Stimulated activated CD4-positive, alpha-beta T cell treated with anti-CD3 and anti-CD28 coated beads, Interleukin-1b, Interleukin-23, amount 100 ng/mL, for 48 hours (primary cell): Measurements from ENCODE around the gene NYNRIN.
"Not testable (repeated sequence)": the region's sequence is repeated elsewhere in the genome, so short reads cannot be mapped to it uniquely, and the experiment has no call there.

Source experiments
- DNase-seq: peaks from one replicate; pipeline ENCODE4 v3.0.0-alpha.2; 2020

NYNRIN gene

GRCh38 chr14:24434676-24435075 lies 35.9 kb downstream of the NYNRIN start:
- no peak for DNase-seq

- no peak for DNase-seq
Measured at GRCh38 chr14:24435192-24435810, 36.5 kb downstream of the NYNRIN start.

GRCh38 chr14:24435998-24436354 lies 37.2 kb downstream of the NYNRIN start:
- DNase-seq = no peak

GRCh38 chr14:24436355-24437019 lies 37.7 kb downstream of the NYNRIN start:
- peak; percentile 25 for DNase-seq

GRCh38 chr14:24437020-24437735 lies 38.4 kb downstream of the NYNRIN start:
- no peak for DNase-seq

- no peak for DNase-seq
Measured at GRCh38 chr14:24437736-24438067, 38.9 kb downstream of the NYNRIN start.

- DNase-seq = no peak
Measured at GRCh38 chr14:24438223-24439097, 39.7 kb downstream of the NYNRIN start.

GRCh38 chr14:24439257-24439656 lies 40.5 kb downstream of the NYNRIN start:
- DNase-seq = no peak

GRCh38 chr14:24439830-24440605 lies 41.2 kb downstream of the NYNRIN start:
- DNase-seq = no peak

- DNase-seq = no peak
Measured at GRCh38 chr14:24440606-24441399, 42.0 kb downstream of the NYNRIN start.

- DNase-seq = no peak
Measured at GRCh38 chr14:24441485-24441884, 42.7 kb downstream of the NYNRIN start.

- no peak for DNase-seq
Measured at GRCh38 chr14:24441904-24442239, 43.1 kb downstream of the NYNRIN start.

- DNase-seq = peak; percentile 97
Measured at GRCh38 chr14:24442240-24443052, 43.6 kb downstream of the NYNRIN start, which contains the start of gene SDR39U1. Gene SDR39U1, minus strand, starts transcription at chr14:24442776. Its CDS starts 7 bp downstream, at chr14:24442769.

- no peak for DNase-seq
Measured at GRCh38 chr14:24443053-24443665, 44.4 kb downstream of the NYNRIN start.

GRCh38 chr14:24450828-24451227 lies 52.0 kb downstream of the NYNRIN start:
- DNase-seq = not testable (repeated sequence)

- peak; percentile 32 for DNase-seq
Measured at GRCh38 chr14:24456980-24457379, 58.2 kb downstream of the NYNRIN start.

- DNase-seq = no peak
Measured at GRCh38 chr14:24458736-24459135, 59.9 kb downstream of the NYNRIN start.

GRCh38 chr14:24459331-24459730 lies 60.5 kb downstream of the NYNRIN start:
- no peak for DNase-seq

- no peak for DNase-seq
Measured at GRCh38 chr14:24461336-24461735, 62.5 kb downstream of the NYNRIN start.
